B cell (primary cell): ENCODE measurements around the gene TBC1D21. TPM values are rescaled to one million over a fixed set of nuclear protein-coding genes. Genes with fewer than 3 reads are reported as not detected.

ENCODE experiments used
- ATAC-seq: fragments of 200-7000 bp; cut with Tn5 transposase; one replicate; pipeline ENCODE4 v1.10.0; 2021; ENCODE audit warnings: low read depth, mild to moderate bottlenecking, moderate number of reproducible peaks, moderate library complexity
- CTCF ChIA-PET: fragments of 350-600 bp; sonication (Branson Sonifier 250); formaldehyde crosslinking; loops from one replicate; lab custom pipeline; 2021; ENCODE audit warnings: antibody characterized with exemption, inconsistent platforms; lab: Charles Lee
- POLR2A ChIA-PET: fragments of 350-600 bp; sonication (Branson Sonifier 250); formaldehyde crosslinking; loops from one replicate; lab custom pipeline; 2021; ENCODE audit warnings: antibody characterized with exemption; lab: Charles Lee
- DNase-seq: peaks from one replicate; pipeline ENCODE4 v3.0.0; 2013
- H2AFZ ChIP-seq: 2 replicates; pipeline ENCODE4 v1.6.1; 2012; ENCODE audit warnings: mild to moderate bottlenecking, low read depth, low read length; ENCODE audit not compliant: insufficient read depth, poor library complexity, severe bottlenecking
- H3K27ac ChIP-seq, 2 donors: 1 replicate in 1 of 2; 2 replicates in 1 of 2; pipeline ENCODE4 v1.5.1; 2012 to 2013; ENCODE audit warnings: low read length in 2 of 2, mild to moderate bottlenecking in 2 of 2, moderate library complexity in 1 of 2
- H3K27me3 ChIP-seq, 4 experiments: fragments of 200-600 bp in 1 of 4; sonication (generic) in 1 of 4; replicated peaks in 1 of 4; 1 replicate in 2 of 4; 2 replicates in 2 of 4; pipeline versions ENCODE4 v1.6.1 to v1.7.0; 2013 to 2016; ENCODE audit warnings: low read length in 3 of 4, mild to moderate bottlenecking in 2 of 4, mixed read lengths in 1 of 4, moderate library complexity in 1 of 4; ENCODE audit not compliant: insufficient read depth in 4 of 4, control insufficient read depth in 3 of 4; ENCODE audit errors: control extremely low read depth in 1 of 4
- H3K36me3 ChIP-seq, 2 experiments: replicated peaks in 1 of 2; 1 replicate in 1 of 2; 2 replicates in 1 of 2; pipeline versions ENCODE4 v1.6.1 to v1.7.1; 2013; ENCODE audit warnings: low read length in 1 of 2; ENCODE audit not compliant: insufficient read depth in 2 of 2, control insufficient read depth in 1 of 2; ENCODE audit errors: control extremely low read depth in 1 of 2, extremely low read depth in 1 of 2
- H3K4me1 ChIP-seq, 2 donors: fragments of 200-600 bp in 1 of 2; sonication (generic) in 1 of 2; 1 replicate in 1 of 2; 2 replicates in 1 of 2; pipeline versions ENCODE4 v1.5.1 to v1.6.1; 2013 to 2017; ENCODE audit warnings: low read length in 2 of 2; ENCODE audit not compliant: control insufficient read depth in 2 of 2, insufficient read depth in 2 of 2
- H3K4me2 ChIP-seq: replicated peaks from 2 replicates; pipeline ENCODE3; 2012; ENCODE audit warnings: mild to moderate bottlenecking, low read depth, low read length; ENCODE audit not compliant: poor library complexity, severe bottlenecking
- H3K4me3 ChIP-seq, 5 experiments: fragments of 200-600 bp in 1 of 5; sonication (generic) in 1 of 5; 1 replicate in 3 of 5; 2 replicates in 2 of 5; pipeline versions ENCODE4 v1.5.1 to v1.7.0; 2011 to 2016; ENCODE audit warnings: low read length in 4 of 5, mild to moderate bottlenecking in 4 of 5, low read depth in 2 of 5, control low read depth in 1 of 5, moderate library complexity in 1 of 5; ENCODE audit not compliant: insufficient read depth in 1 of 5; ENCODE audit errors: control extremely low read depth in 1 of 5, extremely low read depth in 1 of 5
- H3K79me2 ChIP-seq: fragments of 200-600 bp; sonication (generic); one replicate; pipeline ENCODE4 v1.6.0; 2016; ENCODE audit warnings: low read length; ENCODE audit not compliant: control insufficient read depth, insufficient read depth
- H3K9ac ChIP-seq: fragments of 200-600 bp; sonication (generic); 2 replicates; pipeline ENCODE4 v1.6.1; 2017; ENCODE audit warnings: mild to moderate bottlenecking, low read length, moderate library complexity
- H3K9me3 ChIP-seq, 3 donors: one replicate each; pipeline versions ENCODE4 v1.6.1 to v1.7.1; 2013; ENCODE audit warnings: low read length in 2 of 3; ENCODE audit not compliant: control insufficient read depth in 2 of 3, insufficient read depth in 1 of 3; ENCODE audit errors: control extremely low read depth in 1 of 3
- H4K20me1 ChIP-seq: 2 replicates; pipeline ENCODE4 v1.6.0; 2012; ENCODE audit warnings: mild to moderate bottlenecking, low read length; ENCODE audit not compliant: insufficient read depth, control insufficient read depth, poor library complexity, severe bottlenecking
- H3K27ac Mint-ChIP-seq: one replicate; pipeline ENCODE4 v1.8.0; 2021; ENCODE audit warnings: mixed read lengths
- H3K27me3 Mint-ChIP-seq: one replicate; pipeline ENCODE4 v1.8.0; 2021; ENCODE audit warnings: mixed read lengths
- H3K4me1 Mint-ChIP-seq: one replicate; pipeline ENCODE4 v1.8.0; 2021; ENCODE audit warnings: mixed read lengths
- H3K4me3 Mint-ChIP-seq: one replicate; pipeline ENCODE4 v1.8.0; 2021; ENCODE audit warnings: mixed read lengths
- H3K9me3 Mint-ChIP-seq: one replicate; pipeline ENCODE4 v1.8.0; 2022; ENCODE audit warnings: mixed read lengths; ENCODE audit not compliant: insufficient read depth
- EZH2 ChIP-seq: IDR thresholded peaks from 2 replicates; pipeline ENCODE4 v1.6.1; 2012; ENCODE audit warnings: borderline replicate concordance, low read depth, mild to moderate bottlenecking, moderate library complexity, low read length; ENCODE audit not compliant: insufficient read depth, poor library complexity, severe bottlenecking
- WGBS: methylation state at CpG from one replicate; pipeline ENCODE4 v1.1.5; 2013; ENCODE audit warnings: missing lambda C conversion rate; ENCODE audit not compliant: insufficient coverage; 5-methylcytosine and 5-hydroxymethylcytosine counted together
- intact Hi-C: fragments of 100-400 bp; cut with micrococcal nuclease; formaldehyde crosslinking; loops from one replicate; pipeline ENCODE4 v1.10.0; 2022
- polyA plus RNA-seq: library from polyadenylated mRNA; depleted of rRNA; stranded (reverse); fragments of >200 nt; gene quantifications from 2 replicates; pipeline ENCODE4 v1.2.3, GENCODE V29; 2012
- total RNA-seq, 2 donors: library from RNA; stranded (reverse); fragments of 120-200 nt in 1 of 2; gene quantifications; 1 replicate in 1 of 2; 2 replicates in 1 of 2; pipeline versions ENCODE4 v1.2.3 to v1.2.4, GENCODE V29; 2013 to 2022
- TF ChIP-seq, protein P1 (sequence below): fragments of 200-600 bp; IDR thresholded peaks from one replicate; pipeline ENCODE4 v1.8.0; 2022; ENCODE audit warnings: antibody characterized with exemption, mild to moderate bottlenecking

TBC1D21 gene
- total and polyA plus RNA-seq, 2 donors (not counting 1 experiment from before 2014, with no cell fraction given), result not detected

DNA sequence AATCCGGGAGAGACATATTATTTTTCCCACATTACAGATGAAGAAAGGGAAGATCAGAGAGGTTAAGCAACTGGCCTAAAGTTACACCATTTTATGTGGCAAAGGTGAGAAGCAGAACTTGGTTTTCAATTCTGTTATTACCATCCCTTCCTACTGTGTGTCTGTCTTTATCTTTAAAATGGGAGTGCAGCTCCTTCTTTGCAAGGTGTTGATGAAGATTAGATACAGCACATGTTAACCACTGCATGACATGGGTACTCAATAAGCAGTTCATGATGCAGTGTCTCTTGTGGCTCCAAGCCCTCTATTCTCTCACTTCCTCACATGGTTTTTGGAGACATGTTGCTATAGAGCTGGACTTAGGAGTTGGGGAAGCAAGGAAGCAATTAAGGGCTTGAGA lies 23.1 kb upstream of the TBC1D21 start:
- intact Hi-C loops, result no loop called here

DNA sequence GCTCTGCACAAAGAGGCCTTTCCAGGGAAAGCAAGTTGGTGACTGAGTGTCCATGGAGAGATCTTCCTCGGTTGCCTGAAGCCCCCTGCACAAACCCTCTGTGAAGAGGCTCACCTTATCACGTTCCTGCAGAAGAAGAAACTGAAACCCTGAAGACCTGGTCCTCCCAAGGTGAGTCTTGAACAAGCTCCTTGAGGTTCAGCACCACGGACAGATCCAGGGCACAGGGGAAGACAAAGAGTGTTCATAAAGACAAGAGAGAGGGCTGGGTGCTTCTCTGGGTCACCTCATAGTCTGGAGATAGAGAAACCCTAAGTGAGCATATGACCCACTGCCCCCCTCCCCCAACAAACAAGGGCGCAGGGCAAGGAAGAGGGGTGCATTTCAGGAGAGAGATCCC lies 21.7 kb upstream of the TBC1D21 start:
- peak; percentile 13 for DNase-seq
- no peak overlapping the region for H3K9ac ChIP-seq
- Mint-ChIP-seq H3K27ac (no peak overlapping the region), H3K27me3 (peaks cover 53% of the 10 kb centered on the region), H3K4me1 (no peaks in the 10 kb centered on the region), H3K4me3 (no peak overlapping the region), H3K9me3 (no peaks in the 10 kb centered on the region)
- no peak for ATAC-seq
- H2AFZ ChIP-seq, result no peak overlapping the region
- no peaks in the 10 kb centered on the region for H3K4me1 ChIP-seq
- POLR2A ChIA-PET, result no interaction called here
- WGBS, result 8% methylated on average over 4 of the region's 4 CpGs
- CTCF ChIA-PET, result no interaction called here
- H3K36me3 ChIP-seq, result no peaks in the 10 kb centered on the region
- no peak overlapping the region for H3K4me2 ChIP-seq
- no peaks in the 10 kb centered on the region for H4K20me1 ChIP-seq
- no peak for TF ChIP-seq EZH2
- TF ChIP-seq, protein P1, sequence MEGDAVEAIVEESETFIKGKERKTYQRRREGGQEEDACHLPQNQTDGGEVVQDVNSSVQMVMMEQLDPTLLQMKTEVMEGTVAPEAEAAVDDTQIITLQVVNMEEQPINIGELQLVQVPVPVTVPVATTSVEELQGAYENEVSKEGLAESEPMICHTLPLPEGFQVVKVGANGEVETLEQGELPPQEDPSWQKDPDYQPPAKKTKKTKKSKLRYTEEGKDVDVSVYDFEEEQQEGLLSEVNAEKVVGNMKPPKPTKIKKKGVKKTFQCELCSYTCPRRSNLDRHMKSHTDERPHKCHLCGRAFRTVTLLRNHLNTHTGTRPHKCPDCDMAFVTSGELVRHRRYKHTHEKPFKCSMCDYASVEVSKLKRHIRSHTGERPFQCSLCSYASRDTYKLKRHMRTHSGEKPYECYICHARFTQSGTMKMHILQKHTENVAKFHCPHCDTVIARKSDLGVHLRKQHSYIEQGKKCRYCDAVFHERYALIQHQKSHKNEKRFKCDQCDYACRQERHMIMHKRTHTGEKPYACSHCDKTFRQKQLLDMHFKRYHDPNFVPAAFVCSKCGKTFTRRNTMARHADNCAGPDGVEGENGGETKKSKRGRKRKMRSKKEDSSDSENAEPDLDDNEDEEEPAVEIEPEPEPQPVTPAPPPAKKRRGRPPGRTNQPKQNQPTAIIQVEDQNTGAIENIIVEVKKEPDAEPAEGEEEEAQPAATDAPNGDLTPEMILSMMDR, result no peak
- H3K4me3 ChIP-seq, result no peak overlapping the region
- no peak overlapping the region for H3K27ac ChIP-seq
- intact Hi-C loops, result no loop called here
- peaks cover 0 to 9% (median 0%) of the 10 kb centered on the region in 3 donors for H3K9me3 ChIP-seq
- H3K79me2 ChIP-seq, result no peaks in the 10 kb centered on the region
- H3K27me3 ChIP-seq, result peaks cover 0 to 15% (median 1%) of the 10 kb centered on the region in 4 experiments

More for the DNA sequence above, 23.1 kb upstream of the TBC1D21 start:
- no peak overlapping the region for H3K4me2 ChIP-seq
- Mint-ChIP-seq H3K4me3 (no peak overlapping the region), H3K9me3 (no peaks in the 10 kb centered on the region), H3K27me3 (peaks cover 53% of the 10 kb centered on the region), H3K4me1 (no peaks in the 10 kb centered on the region), H3K27ac (no peak overlapping the region)
- TF ChIP-seq, protein P1, result no peak
- no peak for TF ChIP-seq EZH2
- ChIA-PET CTCF (no interaction called here), POLR2A (no interaction called here)
- no peak overlapping the region for H3K9ac ChIP-seq
- no peaks in the 10 kb centered on the region for H3K79me2 ChIP-seq
- peaks cover 0 to 8% (median 0%) of the 10 kb centered on the region in 4 experiments for H3K27me3 ChIP-seq
- WGBS, result no CpG with 5 or more reads among the region's 1 CpG
- no peaks in the 10 kb centered on the region for H3K36me3 ChIP-seq
- no peak overlapping the region for H2AFZ ChIP-seq
- no peaks in the 10 kb centered on the region for H3K4me1 ChIP-seq
- H3K27ac ChIP-seq, result no peak overlapping the region
- H3K9me3 ChIP-seq, result peaks cover 0 to 9% (median 0%) of the 10 kb centered on the region in 3 donors
- H4K20me1 ChIP-seq, result no peaks in the 10 kb centered on the region
- no peak overlapping the region for H3K4me3 ChIP-seq
- ATAC-seq (no peak), DNase-seq (no peak)
